HUES6 (cell line): ENCODE data around the gene TTC39B.

Source experiments
- H3K27ac ChIP-seq: 2 replicates; pipeline ENCODE4 v1.7.0; 2013; ENCODE audit warnings: low read depth, mild to moderate bottlenecking, low read length, inconsistent platforms
- H3K27me3 ChIP-seq: 2 replicates; pipeline ENCODE4 v1.6.1; 2013; ENCODE audit warnings: low read length; ENCODE audit not compliant: control insufficient read depth, insufficient read depth
- H3K36me3 ChIP-seq: 2 replicates; pipeline ENCODE4 v1.6.1; 2013; ENCODE audit warnings: low read length; ENCODE audit not compliant: control insufficient read depth, insufficient read depth
- H3K4me1 ChIP-seq: 2 replicates; pipeline ENCODE4 v1.6.1; 2013; ENCODE audit warnings: low read length; ENCODE audit not compliant: control insufficient read depth, insufficient read depth
- H3K4me3 ChIP-seq: 2 replicates; pipeline ENCODE4 v1.5.1; 2013; ENCODE audit warnings: low read depth, low read length
- H3K9ac ChIP-seq: one replicate; pipeline ENCODE4 v1.6.1; 2013; ENCODE audit warnings: mild to moderate bottlenecking, low read length
- H3K9me3 ChIP-seq: 2 replicates; pipeline ENCODE4 v1.6.1; 2013; ENCODE audit warnings: low read depth, low read length; ENCODE audit not compliant: control insufficient read depth, insufficient read depth

TTC39B gene

DNA sequence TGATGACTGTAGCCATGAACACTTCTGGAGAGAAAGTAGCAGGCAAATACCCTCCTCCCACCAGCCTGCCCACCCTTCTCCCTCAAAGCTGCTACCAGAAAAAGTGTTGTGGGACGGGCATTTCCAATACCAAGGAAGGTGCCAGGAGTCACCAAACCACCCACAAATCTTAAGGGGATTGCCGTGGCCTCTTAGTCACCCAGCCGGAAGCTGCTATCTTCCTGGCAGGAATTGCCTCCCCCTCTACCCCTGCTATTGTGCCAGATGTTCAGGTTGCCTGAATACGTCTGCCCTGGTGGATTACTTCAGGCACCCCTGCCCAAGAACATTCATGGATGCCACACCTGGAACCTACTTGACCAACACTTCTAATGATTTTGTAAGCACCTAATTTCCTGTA is 156.1 kb downstream of the TTC39B start:
- Histone ChIP-seq H3K9me3 (no peaks in the 10 kb centered on the region), H3K27me3 (no peaks in the 10 kb centered on the region), H3K9ac (no peak overlapping the region), H3K36me3 (no peaks in the 10 kb centered on the region), H3K4me3 (no peak overlapping the region), H3K4me1 (peaks cover 7% of the 10 kb centered on the region), H3K27ac (no peak overlapping the region)

DNA sequence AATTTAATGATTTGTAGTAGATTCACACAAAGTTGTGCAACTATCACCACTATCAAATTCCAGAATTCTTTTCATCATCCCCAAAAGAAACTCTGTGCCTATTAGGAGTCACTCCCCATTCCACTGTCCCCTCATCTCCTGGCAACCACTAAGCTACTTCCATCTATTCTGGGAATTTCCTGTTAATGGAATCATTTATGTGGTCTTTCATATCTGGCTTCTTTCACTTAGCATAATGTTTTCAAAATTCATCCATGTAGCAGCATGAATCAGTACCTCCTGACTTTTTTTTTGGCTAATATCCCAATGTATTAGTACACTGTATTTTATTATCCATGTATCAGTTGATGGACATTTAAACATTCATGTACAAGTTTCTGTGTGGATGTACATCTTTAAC is 157.6 kb downstream of the TTC39B start:
- Histone ChIP-seq H3K4me1 (peaks cover 11% of the 10 kb centered on the region), H3K27me3 (no peaks in the 10 kb centered on the region), H3K9ac (no peak overlapping the region), H3K4me3 (no peak overlapping the region), H3K36me3 (no peaks in the 10 kb centered on the region), H3K9me3 (no peaks in the 10 kb centered on the region), H3K27ac (no peak overlapping the region)

DNA sequence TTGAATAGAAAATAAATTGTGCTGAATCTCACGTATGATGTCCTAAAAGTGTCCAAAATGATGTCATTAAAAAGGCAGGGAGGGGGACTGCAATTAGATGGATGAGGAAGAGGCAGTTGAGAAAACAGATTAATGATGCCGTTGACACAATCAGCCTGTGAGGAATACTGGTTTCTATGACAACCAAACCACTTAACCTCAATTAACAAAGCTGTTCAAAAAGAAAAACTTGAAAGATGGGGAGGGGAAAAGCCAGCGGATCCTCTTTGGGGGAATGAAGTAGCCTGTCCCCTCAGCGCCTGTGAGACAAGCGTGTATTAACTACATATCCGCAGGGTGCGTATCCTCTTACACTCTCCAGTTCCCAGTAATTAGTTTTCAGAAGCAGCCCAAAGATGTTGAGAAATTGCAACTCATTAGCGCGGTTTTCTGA is 160.7 kb downstream of the TTC39B start:
- Histone ChIP-seq H3K9ac (no peak overlapping the region), H3K36me3 (no peaks in the 10 kb centered on the region), H3K27me3 (no peaks in the 10 kb centered on the region), H3K4me3 (no peak overlapping the region), H3K27ac (no peak overlapping the region), H3K9me3 (no peaks in the 10 kb centered on the region), H3K4me1 (peaks cover 12% of the 10 kb centered on the region)

GRCh38 chr9:15144622-15145061 is 162.4 kb downstream of the TTC39B start:
- Histone ChIP-seq H3K4me3 (no peak overlapping the region), H3K27me3 (no peaks in the 10 kb centered on the region), H3K36me3 (no peaks in the 10 kb centered on the region), H3K9me3 (no peaks in the 10 kb centered on the region), H3K27ac (no peak overlapping the region), H3K4me1 (peaks cover 12% of the 10 kb centered on the region), H3K9ac (no peak overlapping the region)

DNA sequence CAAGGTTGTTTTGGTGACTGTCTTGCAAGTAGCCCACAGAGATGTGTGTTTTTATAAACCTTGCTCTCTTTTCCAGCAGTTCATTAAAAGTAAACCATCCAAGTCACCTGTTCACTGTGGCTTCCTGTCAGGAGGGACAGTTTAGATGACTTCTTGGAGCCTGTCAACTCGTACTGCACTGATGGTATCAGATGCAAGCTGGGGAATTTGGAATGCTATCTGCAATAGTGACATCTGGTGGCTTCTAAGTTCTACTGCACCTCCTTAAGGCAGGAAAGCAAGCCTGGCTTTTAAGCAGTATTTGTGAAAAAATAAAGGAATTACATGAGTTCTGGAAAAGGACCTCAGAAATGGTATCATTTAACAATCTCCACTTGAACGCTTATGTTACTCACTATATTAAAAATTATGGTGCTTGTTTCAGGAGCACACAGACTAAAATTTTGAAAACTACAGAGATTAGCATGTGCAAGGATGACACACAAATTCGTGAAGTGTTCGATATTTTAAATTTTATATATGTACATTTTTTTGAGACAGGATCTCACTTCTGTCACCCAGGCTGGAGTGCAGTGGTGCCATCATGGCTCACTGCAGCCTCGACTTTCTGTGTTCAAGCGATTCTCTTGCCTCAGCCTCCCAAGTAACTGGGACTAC is 164.0 kb downstream of the TTC39B start:
- Histone ChIP-seq H3K27ac (no peak overlapping the region), H3K9ac (no peak overlapping the region), H3K4me3 (no peak overlapping the region), H3K4me1 (peaks cover 22% of the 10 kb centered on the region), H3K27me3 (no peaks in the 10 kb centered on the region), H3K36me3 (no peaks in the 10 kb centered on the region), H3K9me3 (no peaks in the 10 kb centered on the region)

GRCh38 chr9:15140051-15140450 is 167.0 kb downstream of the TTC39B start:
- H3K27ac ChIP-seq, result no peak overlapping the region
- peaks cover 35% of the 10 kb centered on the region for H3K4me1 ChIP-seq
- H3K9ac ChIP-seq, result no peak overlapping the region
- no peaks in the 10 kb centered on the region for H3K27me3 ChIP-seq
- no peak overlapping the region for H3K4me3 ChIP-seq
- H3K9me3 ChIP-seq, result no peaks in the 10 kb centered on the region; the same call in 1 of the 2 replicates
- no peaks in the 10 kb centered on the region for H3K36me3 ChIP-seq

GRCh38 chr9:15139469-15139868 is 167.5 kb downstream of the TTC39B start:
- Histone ChIP-seq H3K9me3 (no peaks in the 10 kb centered on the region; the same call in 1 of the 2 replicates), H3K4me1 (peaks cover 32% of the 10 kb centered on the region), H3K4me3 (no peak overlapping the region), H3K36me3 (no peaks in the 10 kb centered on the region), H3K9ac (no peak overlapping the region), H3K27ac (peak overlapping the region; percentile 42; the same call in 1 of the 2 replicates), H3K27me3 (no peaks in the 10 kb centered on the region)

DNA sequence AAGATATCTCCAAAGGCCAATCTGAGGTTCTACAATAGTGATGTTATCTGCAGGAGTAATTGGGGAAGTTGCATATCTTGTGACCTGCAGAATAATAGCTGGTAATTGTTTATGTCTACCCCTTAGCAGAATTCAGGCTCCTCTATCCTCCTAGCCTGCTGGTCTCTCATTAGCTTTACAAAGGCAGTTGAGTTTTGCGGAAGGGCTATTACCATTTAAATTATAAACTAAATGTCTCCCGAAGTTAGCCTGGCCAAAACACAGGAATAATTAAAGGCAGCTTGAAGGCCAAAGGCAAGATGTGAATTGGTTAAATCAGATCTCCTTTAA is 168.7 kb downstream of the TTC39B start:
- H3K4me1 ChIP-seq, result peaks cover 30% of the 10 kb centered on the region
- H3K27ac ChIP-seq, result peak overlapping the region; percentile 82
- H3K9me3 ChIP-seq, result no peaks in the 10 kb centered on the region; the same call in 1 of the 2 replicates
- peak overlapping the region; percentile 45 for H3K9ac ChIP-seq
- no peaks in the 10 kb centered on the region for H3K27me3 ChIP-seq
- H3K4me3 ChIP-seq, result 0 out of 2 replicates have a peak overlapping the region, but pooled peaks have one; percentile 4
- no peaks in the 10 kb centered on the region for H3K36me3 ChIP-seq

DNA sequence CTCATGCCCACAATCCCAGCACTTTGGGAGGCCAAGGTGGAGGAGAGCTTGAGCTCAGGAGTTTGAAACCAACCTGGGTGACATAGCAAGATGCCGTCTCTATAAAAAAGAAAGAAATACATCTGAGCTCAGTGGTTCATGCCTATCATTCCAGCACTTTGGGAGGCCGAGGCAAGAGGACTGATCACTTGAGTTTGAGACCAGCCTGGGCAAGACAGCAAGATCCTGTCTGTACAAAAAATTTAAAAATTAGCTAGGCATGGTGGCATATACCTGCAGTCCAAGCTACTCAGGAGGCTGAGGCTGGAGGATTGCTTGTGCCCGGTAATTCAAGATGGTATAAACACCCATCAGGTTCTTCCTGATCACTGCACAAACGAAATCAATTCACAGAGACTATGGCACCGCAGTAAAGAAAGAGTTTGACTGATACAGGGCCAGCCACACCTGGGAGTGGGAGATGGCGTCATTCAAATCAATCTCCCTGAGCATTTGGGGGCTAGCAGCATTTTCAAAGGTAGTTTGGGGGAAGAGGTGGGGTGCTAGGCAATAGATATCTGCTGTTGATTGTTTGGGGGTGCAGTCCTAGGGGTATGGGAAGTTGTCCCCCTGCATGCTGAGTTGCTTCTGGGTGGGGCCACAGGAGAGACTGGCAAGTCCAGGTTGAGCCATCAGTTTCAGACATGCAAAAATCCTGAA is 169.2 kb downstream of the TTC39B start:
- Histone ChIP-seq H3K27me3 (no peaks in the 10 kb centered on the region), H3K4me3 (0 out of 2 replicates have a peak overlapping the region, but pooled peaks have one; percentile 4), H3K9me3 (no peaks in the 10 kb centered on the region; the same call in 1 of the 2 replicates), H3K9ac (peak overlapping the region; percentile 45), H3K4me1 (peaks cover 30% of the 10 kb centered on the region), H3K27ac (peak overlapping the region; percentile 82), H3K36me3 (no peaks in the 10 kb centered on the region)

DNA sequence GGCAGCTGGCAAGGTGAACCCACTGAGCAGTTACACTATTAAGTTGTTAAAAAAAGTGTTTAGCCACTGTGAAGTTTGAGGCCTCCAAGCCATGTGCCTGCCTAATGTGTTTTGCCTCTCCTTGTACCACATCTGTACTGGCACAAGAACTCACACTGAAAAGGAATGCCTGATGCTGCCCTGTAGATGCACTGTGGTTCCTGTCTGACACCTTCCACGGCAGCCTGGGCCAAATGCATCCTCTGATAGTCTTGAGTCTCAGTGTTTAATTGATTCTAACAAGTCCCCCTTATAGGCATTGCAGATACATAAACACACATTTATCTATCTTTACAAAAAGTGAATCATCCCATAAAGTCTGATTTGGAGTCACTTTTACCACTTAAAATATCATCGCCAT is 169.9 kb downstream of the TTC39B start:
- peaks cover 30% of the 10 kb centered on the region for H3K4me1 ChIP-seq
- no peaks in the 10 kb centered on the region for H3K27me3 ChIP-seq
- H3K36me3 ChIP-seq, result no peaks in the 10 kb centered on the region
- no peaks in the 10 kb centered on the region; the same call in 1 of the 2 replicates for H3K9me3 ChIP-seq
- H3K4me3 ChIP-seq, result no peak overlapping the region
- H3K9ac ChIP-seq, result peak overlapping the region; percentile 51
- peak overlapping the region; percentile 63 for H3K27ac ChIP-seq

DNA sequence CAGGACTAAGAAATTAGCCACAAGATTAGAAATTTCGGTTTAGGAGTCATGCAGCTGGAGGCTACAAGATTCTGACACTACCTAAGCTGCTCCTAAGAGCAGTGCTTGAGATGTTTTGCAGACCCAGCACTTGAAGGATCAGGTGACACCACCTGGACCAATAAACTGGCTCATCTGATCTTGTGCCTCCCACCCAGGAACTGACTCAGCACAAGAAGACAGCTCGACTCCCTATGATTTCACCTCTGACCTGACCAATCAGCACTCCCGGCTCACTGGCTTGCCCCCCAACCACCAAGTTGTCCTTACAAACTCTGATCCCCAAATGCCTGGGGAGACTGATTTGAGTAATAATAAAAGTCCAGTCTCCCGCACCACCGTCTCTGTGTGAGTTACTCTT is 170.4 kb downstream of the TTC39B start:
- H3K9ac ChIP-seq, result peak overlapping the region; percentile 51
- peak overlapping the region; percentile 63 for H3K27ac ChIP-seq
- no peak overlapping the region for H3K4me3 ChIP-seq
- H3K4me1 ChIP-seq, result peaks cover 30% of the 10 kb centered on the region
- H3K36me3 ChIP-seq, result no peaks in the 10 kb centered on the region
- no peaks in the 10 kb centered on the region for H3K27me3 ChIP-seq
- no peaks in the 10 kb centered on the region; the same call in 1 of the 2 replicates for H3K9me3 ChIP-seq
